ENCODE measurements around the gene NLGN3.

NLGN3 gene

DNA sequence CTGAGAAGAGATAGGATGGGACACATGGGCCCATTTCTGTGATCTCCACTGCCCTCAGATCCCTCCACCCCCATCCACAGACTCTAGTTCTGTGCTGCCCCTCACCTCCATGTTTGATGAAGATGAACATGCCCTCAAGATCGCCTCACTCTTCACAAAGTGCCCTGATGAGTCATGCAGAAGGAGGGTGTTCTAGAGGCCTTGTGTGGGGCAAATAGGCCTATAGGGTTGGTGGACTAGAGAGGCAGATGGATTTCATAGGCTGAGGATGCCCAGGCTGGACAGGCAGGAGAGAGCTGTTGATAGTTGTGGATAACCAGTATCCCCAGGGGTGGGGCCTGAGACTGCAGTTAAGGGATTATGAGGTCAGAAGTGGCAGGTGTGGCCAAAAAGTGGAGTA is 38.2 kb upstream of the NLGN3 start, which contains the start of gene CXorf65:
CXorf65 (minus strand) TSS at position 314 of the 400 bp plus-strand sequence; CDS start at position 130, 184 bp downstream.
- no peak for DNase-seq (ENCODE audit: low read depth)
- TF ChIP-seq, protein P1, sequence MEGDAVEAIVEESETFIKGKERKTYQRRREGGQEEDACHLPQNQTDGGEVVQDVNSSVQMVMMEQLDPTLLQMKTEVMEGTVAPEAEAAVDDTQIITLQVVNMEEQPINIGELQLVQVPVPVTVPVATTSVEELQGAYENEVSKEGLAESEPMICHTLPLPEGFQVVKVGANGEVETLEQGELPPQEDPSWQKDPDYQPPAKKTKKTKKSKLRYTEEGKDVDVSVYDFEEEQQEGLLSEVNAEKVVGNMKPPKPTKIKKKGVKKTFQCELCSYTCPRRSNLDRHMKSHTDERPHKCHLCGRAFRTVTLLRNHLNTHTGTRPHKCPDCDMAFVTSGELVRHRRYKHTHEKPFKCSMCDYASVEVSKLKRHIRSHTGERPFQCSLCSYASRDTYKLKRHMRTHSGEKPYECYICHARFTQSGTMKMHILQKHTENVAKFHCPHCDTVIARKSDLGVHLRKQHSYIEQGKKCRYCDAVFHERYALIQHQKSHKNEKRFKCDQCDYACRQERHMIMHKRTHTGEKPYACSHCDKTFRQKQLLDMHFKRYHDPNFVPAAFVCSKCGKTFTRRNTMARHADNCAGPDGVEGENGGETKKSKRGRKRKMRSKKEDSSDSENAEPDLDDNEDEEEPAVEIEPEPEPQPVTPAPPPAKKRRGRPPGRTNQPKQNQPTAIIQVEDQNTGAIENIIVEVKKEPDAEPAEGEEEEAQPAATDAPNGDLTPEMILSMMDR (IDR thresholded peaks at IDR 0.05; ENCODE audit: low read depth, low read length, missing control alignments), result no peak
- H3K4me3 ChIP-seq (ENCODE audit: low read depth, low read length), result no peak within 1 kb of the TSS

DNA sequence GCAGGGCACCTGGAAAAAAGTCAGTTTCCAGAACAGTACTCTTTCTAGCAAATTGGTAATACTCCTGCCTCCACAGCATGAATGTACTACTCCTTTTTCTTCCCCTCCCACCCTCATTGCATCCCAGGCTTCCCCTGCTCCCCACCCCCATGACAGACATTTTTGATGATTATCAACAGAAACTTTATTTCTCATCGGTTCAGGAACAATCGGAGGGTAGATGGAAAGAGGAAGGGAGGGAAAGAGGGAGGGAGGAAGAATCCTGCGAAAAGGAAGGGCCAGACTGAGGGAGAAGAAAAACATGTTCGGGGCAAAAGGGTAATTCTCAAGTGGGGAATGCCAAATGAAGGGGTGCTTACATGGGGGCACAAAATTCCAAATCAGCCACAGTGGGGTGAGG is 37.4 kb upstream of the NLGN3 start:
- H3K4me3 ChIP-seq (ENCODE audit: low read depth, low read length), result no peak overlapping the region
- TF ChIP-seq, protein P1 (IDR thresholded peaks at IDR 0.05; ENCODE audit: low read depth, low read length, missing control alignments), result no peak
- no peak for DNase-seq (ENCODE audit: low read depth)

DNA sequence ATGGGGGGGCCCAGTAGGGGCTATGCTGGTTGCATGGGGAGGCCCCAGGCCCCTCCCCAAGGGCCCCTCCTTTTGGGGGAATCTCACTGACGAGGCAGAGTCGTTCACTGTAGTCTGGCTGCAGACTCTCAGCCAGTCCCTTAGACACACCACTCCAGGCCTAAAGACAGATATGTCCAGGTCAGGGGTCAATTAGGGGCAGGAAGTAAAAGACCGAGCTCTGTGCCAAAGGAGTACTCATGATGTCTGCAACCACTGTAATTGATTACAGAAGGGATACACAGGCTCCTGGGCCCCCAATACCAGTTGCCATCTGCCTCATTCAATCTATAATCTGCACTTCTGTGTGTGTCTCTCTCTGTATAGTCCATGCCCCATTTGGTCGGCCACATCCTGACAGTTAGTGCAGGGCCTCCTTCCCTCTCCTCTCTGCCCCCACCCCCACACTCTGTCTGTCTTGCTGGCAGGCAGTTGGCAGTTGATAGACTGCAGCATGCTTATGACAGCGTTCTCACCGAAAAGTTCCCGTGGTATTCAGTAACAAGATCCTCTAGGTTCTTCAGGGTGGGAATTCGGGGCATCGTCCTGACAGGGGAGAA is 36.8 kb upstream of the NLGN3 start:
- DNase-seq (ENCODE audit: low read depth), result no peak
- TF ChIP-seq, protein P1 (IDR thresholded peaks at IDR 0.05; ENCODE audit: low read depth, low read length, missing control alignments), result no peak
- H3K4me3 ChIP-seq (ENCODE audit: low read depth, low read length), result no peak overlapping the region; the same call in 1 of the 2 replicates

DNA sequence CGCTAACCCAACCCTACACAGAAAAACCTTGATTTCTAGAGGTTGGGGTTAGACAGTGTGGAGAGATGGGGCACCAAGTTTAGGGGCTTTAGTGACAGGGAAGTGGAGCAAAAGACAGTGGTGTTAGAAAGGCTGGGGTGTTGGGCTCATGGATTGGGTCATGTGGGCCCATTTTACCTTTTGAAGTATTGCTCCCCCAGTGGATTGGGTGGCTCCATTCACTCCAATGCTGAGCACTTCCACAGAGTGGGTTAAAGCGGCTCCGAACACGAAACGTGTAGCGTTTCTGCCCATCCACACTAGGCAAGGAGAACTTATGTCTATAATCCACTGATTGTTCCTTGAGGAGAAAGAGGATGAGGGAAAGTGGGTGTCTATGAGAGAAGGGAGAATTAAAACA is 35.6 kb upstream of the NLGN3 start:
- TF ChIP-seq, protein P1 (IDR thresholded peaks at IDR 0.05; ENCODE audit: low read depth, low read length, missing control alignments), result no peak
- peak overlapping the region; percentile 71 for H3K4me3 ChIP-seq (ENCODE audit: low read depth, low read length)
- DNase-seq (ENCODE audit: low read depth), result no peak

DNA sequence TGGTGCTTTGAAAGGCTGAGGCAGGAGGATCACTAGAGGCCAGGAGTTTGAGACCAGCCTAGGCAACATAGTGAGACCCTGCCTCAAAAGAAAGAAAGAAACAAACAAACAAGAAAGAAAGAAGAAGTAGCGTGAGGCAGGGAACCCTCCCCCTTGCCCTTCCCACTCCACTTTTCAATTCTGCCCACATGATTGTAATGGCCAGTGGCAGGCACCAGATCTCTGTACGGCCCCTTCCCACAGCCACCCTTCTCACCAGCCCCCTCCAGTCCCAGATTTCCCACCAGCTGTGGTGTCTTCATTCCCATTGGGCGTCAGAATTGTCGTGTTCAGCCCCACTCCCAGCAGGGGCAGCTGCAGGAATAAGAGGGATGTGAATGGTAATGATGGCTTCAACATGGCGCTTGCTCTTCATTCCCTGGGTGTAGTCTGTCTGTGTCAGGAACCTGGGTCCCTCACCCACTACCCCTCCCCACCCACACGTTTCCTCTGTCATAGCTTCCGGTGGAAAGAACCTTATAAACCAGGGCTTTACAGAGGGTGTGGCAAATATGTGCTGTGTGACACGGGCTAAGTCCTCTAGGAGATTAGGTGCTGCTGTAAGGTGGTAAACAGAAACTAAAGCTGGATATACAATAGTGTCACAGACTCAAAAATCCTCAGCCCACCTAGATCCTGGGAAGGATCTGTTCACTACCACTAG is 33.3 kb upstream of the NLGN3 start, which contains the start of gene IL2RG:
IL2RG (minus strand) TSS at position 437 of the 703 bp plus-strand sequence; CDS start at position 399, 38 bp downstream.
- peak within 1 kb of the TSS; percentile 71 for H3K4me3 ChIP-seq (ENCODE audit: low read depth, low read length)
- peak; percentile 77 for DNase-seq (ENCODE audit: low read depth)
- TF ChIP-seq, protein P1 (IDR thresholded peaks at IDR 0.05; ENCODE audit: low read depth, low read length, missing control alignments), result no peak

DNA sequence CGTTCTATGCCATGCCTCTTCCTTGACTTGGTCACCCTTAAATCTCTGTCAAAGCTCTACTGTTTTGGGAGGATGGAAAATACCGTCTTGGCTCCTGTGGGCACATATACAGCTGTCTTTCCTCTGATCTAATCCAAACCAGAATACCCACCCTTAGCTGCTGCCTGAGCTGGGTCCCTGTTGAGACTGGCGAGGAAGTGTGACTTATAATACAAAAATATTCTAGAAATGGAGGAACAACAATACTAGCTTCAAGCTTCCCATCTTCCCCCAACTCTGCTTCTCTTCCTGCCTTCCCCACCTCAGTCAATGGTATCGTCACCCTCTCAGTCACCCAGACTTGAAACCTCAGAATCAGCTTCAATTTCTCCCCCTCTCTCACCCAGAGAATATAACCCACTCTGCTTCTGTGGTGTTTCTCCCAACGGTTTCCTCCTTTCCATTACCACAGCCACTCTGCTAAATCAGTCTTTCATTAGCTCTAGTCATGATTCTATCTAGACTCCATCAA is 32.7 kb upstream of the NLGN3 start:
- TF ChIP-seq, protein P1 (IDR thresholded peaks at IDR 0.05; ENCODE audit: low read depth, low read length, missing control alignments), result no peak
- DNase-seq (ENCODE audit: low read depth), result no peak
- H3K4me3 ChIP-seq (ENCODE audit: low read depth, low read length), result peak overlapping the region; percentile 71
